HEK293 (cell line): Measurements from ENCODE around the gene MTMR11.
A peak's percentile ranks its signal among the peaks of the same experiment; 100 is the strongest.

ENCODE experiments used
- BCL11B ChIP-seq: fragments of 450-650 bp; formaldehyde crosslinking; IDR thresholded peaks from 2 replicates; pipeline ENCODE4 v1.5.1; 2016; ENCODE audit warnings: low read depth, missing biosample characterization, missing genetic modification characterization
- IKZF3 ChIP-seq: fragments of 450-650 bp; IDR thresholded peaks from 2 replicates; pipeline ENCODE4 v1.5.0; 2018; ENCODE audit warnings: missing biosample characterization, mild to moderate bottlenecking, missing genetic modification characterization, moderate library complexity
- KLF17 ChIP-seq: fragments of 450-650 bp; formaldehyde crosslinking; IDR thresholded peaks from 2 replicates; pipeline ENCODE4 v1.5.1; 2016; ENCODE audit warnings: missing biosample characterization, missing genetic modification characterization
- PRDM1 ChIP-seq: fragments of 450-650 bp; formaldehyde crosslinking; IDR thresholded peaks from 2 replicates; pipeline ENCODE4; 2016; ENCODE audit warnings: missing biosample characterization, missing genetic modification characterization
- PRDM10 ChIP-seq: fragments of 450-650 bp; formaldehyde crosslinking; IDR thresholded peaks from 2 replicates; pipeline ENCODE4 v1.5.1; 2016; ENCODE audit warnings: missing biosample characterization, missing genetic modification characterization
- PRDM4 ChIP-seq: fragments of 450-650 bp; formaldehyde crosslinking; IDR thresholded peaks from 2 replicates; pipeline ENCODE4 v1.5.1; 2017; ENCODE audit warnings: missing biosample characterization, missing genetic modification characterization
- SCRT1 ChIP-seq: fragments of 450-650 bp; formaldehyde crosslinking; IDR thresholded peaks from 2 replicates; pipeline ENCODE4 v1.5.1; 2016; ENCODE audit warnings: missing biosample characterization, missing genetic modification characterization, borderline replicate concordance
- TSHZ1 ChIP-seq: fragments of 450-650 bp; formaldehyde crosslinking; IDR thresholded peaks from 2 replicates; pipeline ENCODE4 v1.5.1; 2016; ENCODE audit warnings: missing biosample characterization, missing genetic modification characterization, borderline replicate concordance
- ZBTB17 ChIP-seq: fragments of 450-650 bp; formaldehyde crosslinking; IDR thresholded peaks from 2 replicates; pipeline ENCODE4 v1.5.1; 2016; ENCODE audit warnings: missing biosample characterization, missing genetic modification characterization
- ZBTB21 ChIP-seq: fragments of 450-650 bp; formaldehyde crosslinking; IDR thresholded peaks from 2 replicates; pipeline ENCODE4 v1.5.1; 2017; ENCODE audit warnings: missing biosample characterization, missing genetic modification characterization
- ZFP37 ChIP-seq: fragments of 450-650 bp; formaldehyde crosslinking; IDR thresholded peaks from 2 replicates; pipeline ENCODE4 v1.5.1; 2016; ENCODE audit warnings: missing biosample characterization, missing genetic modification characterization
- ZNF174 ChIP-seq: fragments of 450-650 bp; formaldehyde crosslinking; IDR thresholded peaks from 2 replicates; pipeline ENCODE4 v1.5.0; 2017; ENCODE audit warnings: missing biosample characterization, mild to moderate bottlenecking, missing genetic modification characterization
- ZNF19 ChIP-seq: fragments of 450-650 bp; formaldehyde crosslinking; IDR thresholded peaks from 2 replicates; pipeline ENCODE4; 2016; ENCODE audit warnings: missing biosample characterization, missing genetic modification characterization, low read depth
- ZNF214 ChIP-seq: fragments of 450-650 bp; formaldehyde crosslinking; IDR thresholded peaks from 2 replicates; pipeline ENCODE4 v1.5.1; 2017; ENCODE audit warnings: missing biosample characterization, mild to moderate bottlenecking, missing genetic modification characterization, borderline replicate concordance
- ZNF221 ChIP-seq: fragments of 450-650 bp; formaldehyde crosslinking; IDR thresholded peaks from 2 replicates; pipeline ENCODE4 v1.5.1; 2017; ENCODE audit warnings: missing biosample characterization, missing genetic modification characterization, borderline replicate concordance
- ZNF266 ChIP-seq: fragments of 450-650 bp; formaldehyde crosslinking; IDR thresholded peaks from 2 replicates; pipeline ENCODE4 v1.5.1; 2016; ENCODE audit warnings: missing biosample characterization, missing genetic modification characterization, low read depth
- ZNF292 ChIP-seq: fragments of 450-650 bp; formaldehyde crosslinking; IDR thresholded peaks from 2 replicates; pipeline ENCODE4 v1.5.1; 2016; ENCODE audit warnings: low read depth, missing biosample characterization, missing genetic modification characterization, borderline replicate concordance
- ZNF311 ChIP-seq: fragments of 450-650 bp; formaldehyde crosslinking; IDR thresholded peaks from 2 replicates; pipeline ENCODE4 v1.5.1; 2017; ENCODE audit warnings: missing biosample characterization, missing genetic modification characterization, borderline replicate concordance
- ZNF426 ChIP-seq: fragments of 450-650 bp; formaldehyde crosslinking; IDR thresholded peaks from 2 replicates; pipeline ENCODE4 v1.5.1; 2017; ENCODE audit warnings: missing biosample characterization, missing genetic modification characterization, mild to moderate bottlenecking, inconsistent platforms, moderate library complexity
- ZNF549 ChIP-seq: fragments of 450-650 bp; IDR thresholded peaks from 2 replicates; pipeline ENCODE4 v1.5.1; 2018; ENCODE audit warnings: missing biosample characterization, missing genetic modification characterization, mild to moderate bottlenecking, inconsistent platforms, moderate library complexity
- ZNF561 ChIP-seq: fragments of 450-650 bp; IDR thresholded peaks from 2 replicates; pipeline ENCODE4 v1.5.1; 2018; ENCODE audit warnings: missing biosample characterization, missing genetic modification characterization, borderline replicate concordance
- ZNF600 ChIP-seq: fragments of 450-650 bp; formaldehyde crosslinking; IDR thresholded peaks from 2 replicates; pipeline ENCODE4 v1.5.1; 2016; ENCODE audit warnings: missing biosample characterization, missing genetic modification characterization
- ZNF664 ChIP-seq: fragments of 450-650 bp; formaldehyde crosslinking; IDR thresholded peaks from 2 replicates; pipeline ENCODE4 v1.5.1; 2016; ENCODE audit warnings: missing biosample characterization, missing genetic modification characterization
- ZNF692 ChIP-seq: fragments of 450-650 bp; formaldehyde crosslinking; IDR thresholded peaks from 2 replicates; pipeline ENCODE4 v1.5.1; 2016; ENCODE audit warnings: missing biosample characterization, missing genetic modification characterization
- ZNF704 ChIP-seq: fragments of 450-650 bp; formaldehyde crosslinking; IDR thresholded peaks from 2 replicates; pipeline ENCODE4 v1.5.1; 2016; ENCODE audit warnings: missing biosample characterization, missing genetic modification characterization

The MTMR11 gene

GRCh38 chr1:149936992-149937705 lies 470 bp upstream of the MTMR11 start (continued):
- TF ChIP-seq ZBTB17 (tag by site-specific recombination) (peak; percentile 75), ZNF221 (tag by site-specific recombination) (no peak), ZNF174 (tag by site-specific recombination) (no peak), SCRT1 (no peak), PRDM4 (tag by site-specific recombination) (no peak), ZNF549 (tag by site-specific recombination) (no peak), BCL11B (tag by site-specific recombination) (no peak), ZNF704 (no peak), ZNF561 (tag by site-specific recombination) (no peak), ZNF266 (tag by site-specific recombination) (no peak), ZBTB21 (tag by site-specific recombination) (no peak), ZNF311 (no peak), ZNF292 (tag by site-specific recombination) (no peak), ZNF426 (tag by site-specific recombination) (no peak), ZNF19 (tag by site-specific recombination) (no peak), ZNF692 (tag by site-specific recombination) (no peak), ZNF664 (tag by site-specific recombination) (no peak), PRDM1 (tag by site-specific recombination) (peak; percentile 69; the same call in 1 of the 2 replicates), IKZF3 (tag by site-specific recombination) (no peak), ZNF214 (tag by site-specific recombination) (no peak), KLF17 (tag by site-specific recombination) (no peak), ZNF600 (peak; percentile 98), ZFP37 (tag by site-specific recombination) (0 out of 2 replicates have a peak, but pooled peaks have one; percentile 35), TSHZ1 (tag by site-specific recombination) (0 out of 2 replicates have a peak, but pooled peaks have one; percentile 54), PRDM10 (tag by site-specific recombination) (peak; percentile 57)
